WERI-Rb-1 (cell line): Measurements from ENCODE around the gene UBL7.
A peak's percentile ranks its signal among the peaks of the same experiment; 100 is the strongest.

Experiments used
- DNase-seq: peaks from one replicate; pipeline ENCODE4 v3.0.0-alpha.2; 2020
- H3K27ac ChIP-seq: fragments of 250-450 bp; sonication (Bioruptor Pico); 2 replicates; pipeline ENCODE4 v1.5.1; 2020; ENCODE audit warnings: mild to moderate bottlenecking, moderate library complexity
- H3K27me3 ChIP-seq: fragments of 250-450 bp; sonication (Bioruptor Pico); 2 replicates; pipeline ENCODE4 v1.5.1; 2021; ENCODE audit warnings: mild to moderate bottlenecking, low read depth, moderate library complexity; ENCODE audit not compliant: insufficient read depth, severe bottlenecking
- H3K36me3 ChIP-seq: fragments of 250-450 bp; sonication (Bioruptor Pico); 2 replicates; pipeline ENCODE4 v1.5.1; 2020; ENCODE audit warnings: mild to moderate bottlenecking, moderate library complexity
- H3K4me3 ChIP-seq: 2 replicates; pipeline ENCODE4 v1.5.1; 2011; ENCODE audit warnings: low read depth, mild to moderate bottlenecking, control low read depth, low read length
- H3K9me3 ChIP-seq: fragments of 250-450 bp; sonication (Bioruptor Pico); 2 replicates; pipeline ENCODE4 v1.5.1; 2021; ENCODE audit warnings: mild to moderate bottlenecking, moderate library complexity; ENCODE audit not compliant: severe bottlenecking
- CTCF ChIP-seq: IDR thresholded peaks from 2 replicates; pipeline ENCODE4 v1.5.1; 2011; ENCODE audit warnings: low read depth, mild to moderate bottlenecking, control low read depth, inconsistent platforms, low read length

The UBL7 gene

GRCh38 chr15:74429781-74430400 is 31.1 kb downstream of the UBL7 start:
- no peak overlapping the region for H3K27ac ChIP-seq
- H3K36me3 ChIP-seq, result peaks cover 3% of the 10 kb centered on the region
- H3K9me3 ChIP-seq, result no peaks in the 10 kb centered on the region
- no peak for DNase-seq
- H3K27me3 ChIP-seq, result no peaks in the 10 kb centered on the region
- H3K4me3 ChIP-seq, result no peak overlapping the region
- no peak for TF ChIP-seq CTCF

- no peak for TF ChIP-seq CTCF
- H3K27me3 ChIP-seq, result no peaks in the 10 kb centered on the region
- no peaks in the 10 kb centered on the region for H3K9me3 ChIP-seq
- peak overlapping the region; percentile 91 for H3K27ac ChIP-seq
- H3K4me3 ChIP-seq, result no peak overlapping the region
- DNase-seq, result no peak
- H3K36me3 ChIP-seq, result peaks cover 3% of the 10 kb centered on the region
Measured at GRCh38 chr15:74428970-74429780, 31.8 kb downstream of the UBL7 start.

GRCh38 chr15:74428442-74428787 is 32.5 kb downstream of the UBL7 start:
- peaks cover 1% of the 10 kb centered on the region for H3K36me3 ChIP-seq
- DNase-seq, result peak; percentile 43
- H3K9me3 ChIP-seq, result no peaks in the 10 kb centered on the region
- TF ChIP-seq CTCF, result no peak
- H3K4me3 ChIP-seq, result no peak overlapping the region
- H3K27me3 ChIP-seq, result no peaks in the 10 kb centered on the region
- H3K27ac ChIP-seq, result peak overlapping the region; percentile 91

GRCh38 chr15:74427607-74428441 is 33.1 kb downstream of the UBL7 start:
- H3K9me3 ChIP-seq, result no peaks in the 10 kb centered on the region
- no peaks in the 10 kb centered on the region for H3K27me3 ChIP-seq
- H3K27ac ChIP-seq, result peak overlapping the region; percentile 91
- no peak overlapping the region for H3K4me3 ChIP-seq
- no peaks in the 10 kb centered on the region; the same call in none of the 2 replicates for H3K36me3 ChIP-seq
- no peak for TF ChIP-seq CTCF
- peak; percentile 93 for DNase-seq

- Histone ChIP-seq H3K27ac (peak overlapping the region; percentile 91), H3K27me3 (no peaks in the 10 kb centered on the region), H3K9me3 (no peaks in the 10 kb centered on the region), H3K4me3 (no peak overlapping the region), H3K36me3 (no peaks in the 10 kb centered on the region; the same call in none of the 2 replicates)
- DNase-seq, result no peak
- TF ChIP-seq CTCF, result no peak
Measured at GRCh38 chr15:74426404-74427281, 34.3 kb downstream of the UBL7 start.
